SK-N-SH treated with all-trans-retinoic acid at 6 μM for 48 hours (cell line): ENCODE measurements around the gene ZNF831.

Experiments
- OSR1 ChIP-seq: fragments of 250-450 bp; sonication (Bioruptor Pico); IDR thresholded peaks from 2 replicates; pipeline ENCODE4 v1.8.0; 2022; ENCODE audit warnings: moderate library complexity, mild to moderate bottlenecking, inconsistent platforms
- RARB ChIP-seq: fragments of 250-450 bp; sonication (Bioruptor Pico); IDR thresholded peaks from 2 replicates; pipeline ENCODE4 v1.8.0; 2021; ENCODE audit warnings: mild to moderate bottlenecking, moderate library complexity
- SNAI2 ChIP-seq: fragments of 250-450 bp; sonication (Bioruptor Pico); IDR thresholded peaks from 2 replicates; pipeline ENCODE4 v1.5.0; 2020; ENCODE audit warnings: mild to moderate bottlenecking, moderate library complexity
- TF ChIP-seq, protein P1 (sequence below): fragments of 250-450 bp; sonication (Bioruptor Pico); IDR thresholded peaks from 2 replicates; pipeline ENCODE4 v1.8.0; 2020; ENCODE audit warnings: mild to moderate bottlenecking, moderate library complexity, borderline replicate concordance

- TF ChIP-seq SNAI2 (CRISPR knock-in tag) (no peak), OSR1 (CRISPR knock-in tag) (no peak), RARB (CRISPR knock-in tag) (no peak)
- TF ChIP-seq, protein P1, sequence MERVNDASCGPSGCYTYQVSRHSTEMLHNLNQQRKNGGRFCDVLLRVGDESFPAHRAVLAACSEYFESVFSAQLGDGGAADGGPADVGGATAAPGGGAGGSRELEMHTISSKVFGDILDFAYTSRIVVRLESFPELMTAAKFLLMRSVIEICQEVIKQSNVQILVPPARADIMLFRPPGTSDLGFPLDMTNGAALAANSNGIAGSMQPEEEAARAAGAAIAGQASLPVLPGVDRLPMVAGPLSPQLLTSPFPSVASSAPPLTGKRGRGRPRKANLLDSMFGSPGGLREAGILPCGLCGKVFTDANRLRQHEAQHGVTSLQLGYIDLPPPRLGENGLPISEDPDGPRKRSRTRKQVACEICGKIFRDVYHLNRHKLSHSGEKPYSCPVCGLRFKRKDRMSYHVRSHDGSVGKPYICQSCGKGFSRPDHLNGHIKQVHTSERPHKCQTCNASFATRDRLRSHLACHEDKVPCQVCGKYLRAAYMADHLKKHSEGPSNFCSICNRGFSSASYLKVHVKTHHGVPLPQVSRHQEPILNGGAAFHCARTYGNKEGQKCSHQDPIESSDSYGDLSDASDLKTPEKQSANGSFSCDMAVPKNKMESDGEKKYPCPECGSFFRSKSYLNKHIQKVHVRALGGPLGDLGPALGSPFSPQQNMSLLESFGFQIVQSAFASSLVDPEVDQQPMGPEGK (CRISPR knock-in tag): no peak
Observed at GRCh38 chr20:59152559-59153354, 10.9 kb upstream of the ZNF831 start.
